HG02884 (cell line): ENCODE measurements around the gene NUP107.

Experiments used
- ATAC-seq: cut with Tn5 transposase; IDR thresholded peaks from one replicate; pipeline ENCODE4 v1.9.1; 2021; ENCODE audit warnings: mild to moderate bottlenecking, moderate library complexity; ENCODE audit not compliant: unreplicated experiment

Gene NUP107

GRCh38 chr12:68739891-68740290 is 53.1 kb downstream of the NUP107 start:
- ATAC-seq: no peak

GRCh38 chr12:68743356-68743755 is 56.6 kb downstream of the NUP107 start:
- ATAC-seq: no peak

GRCh38 chr12:68745376-68745903 is 58.7 kb downstream of the NUP107 start:
- no peak for ATAC-seq

- peak; percentile 95 for ATAC-seq
These were observed 59.3 kb downstream of the NUP107 start, which contains the start of gene SLC35E3 for GRCh38 chr12:68745904-68746571. TSS of gene SLC35E3 (plus strand) at chr12:68746176. CDS start at chr12:68746378, 202 bp downstream.

GRCh38 chr12:68746572-68747180 is 59.9 kb downstream of the NUP107 start:
- ATAC-seq: peak; percentile 29

- no peak for ATAC-seq
These were observed 62.7 kb downstream of the NUP107 start for GRCh38 chr12:68749443-68749842.

GRCh38 chr12:68749861-68750260 is 63.1 kb downstream of the NUP107 start:
- ATAC-seq: no peak

- ATAC-seq: no peak
These were observed 63.7 kb downstream of the NUP107 start for GRCh38 chr12:68750506-68750905.

GRCh38 chr12:68755536-68756243 is 68.9 kb downstream of the NUP107 start:
- ATAC-seq: no peak

GRCh38 chr12:68759852-68760251 is 73.1 kb downstream of the NUP107 start:
- no peak for ATAC-seq

GRCh38 chr12:68760806-68761441 is 74.1 kb downstream of the NUP107 start:
- no peak for ATAC-seq

GRCh38 chr12:68761442-68761812 is 74.6 kb downstream of the NUP107 start:
- no peak for ATAC-seq

GRCh38 chr12:68761901-68762630 is 75.3 kb downstream of the NUP107 start:
- ATAC-seq: no peak

GRCh38 chr12:68762691-68763090 is 75.9 kb downstream of the NUP107 start:
- ATAC-seq: no peak

- no peak for ATAC-seq
These were observed 78.9 kb downstream of the NUP107 start for GRCh38 chr12:68765696-68766095.

GRCh38 chr12:68766646-68767045 is 79.9 kb downstream of the NUP107 start:
- ATAC-seq: no peak

GRCh38 chr12:68767191-68767590 is 80.4 kb downstream of the NUP107 start:
- no peak for ATAC-seq

- ATAC-seq: no peak
These were observed 81.7 kb downstream of the NUP107 start for GRCh38 chr12:68768431-68768939.

- ATAC-seq: no peak
These were observed 83.2 kb downstream of the NUP107 start for GRCh38 chr12:68769941-68770340.

GRCh38 chr12:68771223-68771925 is 84.6 kb downstream of the NUP107 start:
- ATAC-seq: no peak
